Nephron (organoid): Measurements from ENCODE around the gene NFX1.
"Not testable (repeated sequence)": the region's sequence is repeated elsewhere in the genome, so short reads cannot be mapped to it uniquely, and the experiment has no call there.

Experiments
- H3K27ac Mint-ChIP-seq, 3 experiments: 2 replicates each; pipeline ENCODE4 v1.8.0; 2020; ENCODE audit warnings: mixed read lengths in 3 of 3, mild to moderate bottlenecking in 2 of 3, moderate library complexity in 1 of 3
- H3K27me3 Mint-ChIP-seq: 2 replicates; pipeline ENCODE4 v1.8.0; 2021; ENCODE audit warnings: low read depth, mild to moderate bottlenecking, moderate library complexity, mixed read lengths
- H3K36me3 Mint-ChIP-seq: 2 replicates; pipeline ENCODE4 v1.8.0; 2020; ENCODE audit warnings: low read depth, mixed read lengths
- H3K4me1 Mint-ChIP-seq: 2 replicates; pipeline ENCODE4 v1.8.0; 2020; ENCODE audit warnings: mixed read lengths
- H3K4me3 Mint-ChIP-seq, 3 experiments: 2 replicates each; pipeline ENCODE4 v1.8.0; 2020; ENCODE audit warnings: mild to moderate bottlenecking in 3 of 3, mixed read lengths in 3 of 3, moderate library complexity in 2 of 3
- H3K9me3 Mint-ChIP-seq: 2 replicates; pipeline ENCODE4 v1.8.0; 2020; ENCODE audit warnings: mixed read lengths
- CTCF ChIP-seq, 3 experiments: fragments of 200-600 bp; sonication (generic); IDR thresholded peaks; one replicate each; pipeline ENCODE4 v1.5.0; 2021; ENCODE audit warnings: antibody characterized with exemption in 3 of 3; ENCODE audit not compliant: unreplicated experiment in 3 of 3

Gene NFX1

GRCh38 chr9:33379666-33380389, 89.5 kb downstream of the NFX1 start:
- Mint-ChIP-seq H3K36me3 (no peaks in the 10 kb centered on the region), H3K27ac (peak overlapping the region in 2 of 3 experiments; percentile 39 to 79), H3K4me3 (no peak overlapping the region), H3K27me3 (no peaks in the 10 kb centered on the region), H3K4me1 (peaks cover 25% of the 10 kb centered on the region), H3K9me3 (no peaks in the 10 kb centered on the region)
- TF ChIP-seq CTCF (IDR thresholded peaks at IDR 0.05; ENCODE audit: unreplicated experiment in 3 of 3), result no peak

- Mint-ChIP-seq H3K27ac (peak overlapping the region; percentile 9 to 13 (median 10)), H3K36me3 (no peaks in the 10 kb centered on the region), H3K4me1 (peaks cover 19% of the 10 kb centered on the region), H3K4me3 (no peak overlapping the region), H3K27me3 (no peaks in the 10 kb centered on the region), H3K9me3 (no peaks in the 10 kb centered on the region)
- TF ChIP-seq CTCF (IDR thresholded peaks at IDR 0.05; ENCODE audit: unreplicated experiment in 3 of 3), result no peak
Measured at GRCh38 chr9:33380390-33381094, 90.2 kb downstream of the NFX1 start.

- H3K9me3 Mint-ChIP-seq, result no peaks in the 10 kb centered on the region
- no peak for TF ChIP-seq CTCF (IDR thresholded peaks at IDR 0.05; ENCODE audit: unreplicated experiment in 3 of 3)
- peak overlapping the region; percentile 9 to 13 (median 10) for H3K27ac Mint-ChIP-seq
- H3K27me3 Mint-ChIP-seq, result peaks cover 3% of the 10 kb centered on the region
- H3K4me1 Mint-ChIP-seq, result peaks cover 12% of the 10 kb centered on the region
- H3K4me3 Mint-ChIP-seq, result no peak overlapping the region
- no peaks in the 10 kb centered on the region for H3K36me3 Mint-ChIP-seq
Measured at GRCh38 chr9:33381231-33381791, 91.0 kb downstream of the NFX1 start.

GRCh38 chr9:33382397-33382796, 92.1 kb downstream of the NFX1 start:
- not testable (repeated sequence) for H3K9me3 Mint-ChIP-seq, H3K36me3 Mint-ChIP-seq, H3K27me3 Mint-ChIP-seq, H3K27ac Mint-ChIP-seq, H3K4me1 Mint-ChIP-seq, H3K4me3 Mint-ChIP-seq

- not testable (repeated sequence) for H3K27me3 Mint-ChIP-seq, H3K4me3 Mint-ChIP-seq, H3K9me3 Mint-ChIP-seq, H3K27ac Mint-ChIP-seq, H3K36me3 Mint-ChIP-seq
- peaks cover 12% of the 10 kb centered on the region for H3K4me1 Mint-ChIP-seq
Measured at GRCh38 chr9:33383396-33383795, 93.1 kb downstream of the NFX1 start.

- not testable (repeated sequence) for H3K4me3 Mint-ChIP-seq, H3K27me3 Mint-ChIP-seq, H3K27ac Mint-ChIP-seq, H3K9me3 Mint-ChIP-seq, H3K36me3 Mint-ChIP-seq
- H3K4me1 Mint-ChIP-seq, result peaks cover 26% of the 10 kb centered on the region
Measured at GRCh38 chr9:33385536-33385935, 95.2 kb downstream of the NFX1 start.

- peak overlapping the region in 1 of 3 experiments; percentile 60 for H3K27ac Mint-ChIP-seq
- not testable (repeated sequence) for H3K27me3 Mint-ChIP-seq, H3K4me3 Mint-ChIP-seq, H3K36me3 Mint-ChIP-seq, H3K9me3 Mint-ChIP-seq
- peaks cover 28% of the 10 kb centered on the region for H3K4me1 Mint-ChIP-seq
Measured at GRCh38 chr9:33385979-33386640, 95.8 kb downstream of the NFX1 start.

- not testable (repeated sequence) for H3K27me3 Mint-ChIP-seq, H3K36me3 Mint-ChIP-seq, H3K9me3 Mint-ChIP-seq, H3K4me3 Mint-ChIP-seq
- H3K27ac Mint-ChIP-seq, result peak overlapping the region in 1 of 3 experiments; percentile 60
- H3K4me1 Mint-ChIP-seq, result peaks cover 33% of the 10 kb centered on the region
Measured at GRCh38 chr9:33386641-33386996, 96.3 kb downstream of the NFX1 start.

- Mint-ChIP-seq H3K4me3 (peak overlapping the region in 1 of 3 experiments; percentile 39), H3K27ac (peak overlapping the region; percentile 82 to 97 (median 91)), H3K4me1 (peaks cover 36% of the 10 kb centered on the region)
- not testable (repeated sequence) for H3K9me3 Mint-ChIP-seq, H3K27me3 Mint-ChIP-seq, H3K36me3 Mint-ChIP-seq
Measured at GRCh38 chr9:33386998-33387397, 96.7 kb downstream of the NFX1 start.
